WTC11 (cell line): ENCODE results near the gene CRTAP. TPM values are rescaled to one million over a fixed set of nuclear protein-coding genes. Genes with fewer than 3 reads are reported as not detected.

ENCODE experiments used
- ATAC-seq: fragments of 200-7000 bp; cut with Tn5 transposase; 2 replicates; pipeline ENCODE4 v1.10.0; 2021; ENCODE audit warnings: mild to moderate bottlenecking, moderate library complexity
- CTCF ChIA-PET: fragments of 300-600 bp; sonication (Branson Sonifier 250); formaldehyde crosslinking; loops from one replicate; lab custom pipeline; 2021; ENCODE audit warnings: antibody characterized with exemption; lab: Charles Lee
- POLR2A ChIA-PET: fragments of 350-600 bp; sonication (Branson Sonifier 250); formaldehyde crosslinking; loops from one replicate; lab custom pipeline; 2021; ENCODE audit warnings: antibody characterized with exemption; lab: Charles Lee
- DNase-seq: peaks from one replicate; pipeline ENCODE4 v3.0.0; 2021; ENCODE audit warnings: low spot score
- H3K27ac Mint-ChIP-seq: 2 replicates; pipeline ENCODE4 v1.8.0; 2021; ENCODE audit warnings: mixed read lengths
- H3K27me3 Mint-ChIP-seq: 2 replicates; pipeline ENCODE4 v1.8.0; 2021; ENCODE audit warnings: low read depth, mild to moderate bottlenecking, moderate library complexity, mixed read lengths
- H3K36me3 Mint-ChIP-seq: 2 replicates; pipeline ENCODE4 v1.8.0; 2021; ENCODE audit warnings: mixed read lengths
- H3K4me1 Mint-ChIP-seq: 2 replicates; pipeline ENCODE4 v1.8.0; 2022; ENCODE audit warnings: mixed read lengths
- H3K4me3 Mint-ChIP-seq: 2 replicates; pipeline ENCODE4 v1.8.0; 2021; ENCODE audit warnings: mild to moderate bottlenecking, moderate library complexity, mixed read lengths
- H3K9me3 Mint-ChIP-seq: 2 replicates; pipeline ENCODE4 v1.8.0; 2021; ENCODE audit warnings: mixed read lengths
- ATF2 ChIP-seq: sonication (generic); formaldehyde crosslinking; IDR thresholded peaks from 2 replicates; pipeline ENCODE4 v1.8.1; 2022; ENCODE audit warnings: low read depth, missing genetic modification reagents, borderline replicate concordance
- CDX4 ChIP-seq: fragments of 250-450 bp; sonication (Bioruptor Pico); IDR thresholded peaks from 2 replicates; pipeline ENCODE4 v1.9.0; 2021; ENCODE audit warnings: moderate library complexity, mild to moderate bottlenecking, inconsistent platforms, borderline replicate concordance
- CREM ChIP-seq: sonication (generic); formaldehyde crosslinking; IDR thresholded peaks from 2 replicates; pipeline ENCODE4 v1.8.1; 2022; ENCODE audit warnings: mild to moderate bottlenecking, missing genetic modification reagents, moderate library complexity
- JUN ChIP-seq: sonication (generic); formaldehyde crosslinking; IDR thresholded peaks from 2 replicates; pipeline ENCODE4 v1.8.0; 2023; ENCODE audit warnings: mild to moderate bottlenecking, missing genetic modification reagents
- NFYB ChIP-seq: sonication (generic); formaldehyde crosslinking; conservative IDR thresholded peaks from 2 replicates; pipeline ENCODE4 v1.8.0; 2022; ENCODE audit warnings: low read depth, missing genetic modification reagents
- NR1H2 ChIP-seq: sonication (generic); formaldehyde crosslinking; IDR thresholded peaks from 2 replicates; pipeline ENCODE4 v1.9.0; 2021; ENCODE audit warnings: mild to moderate bottlenecking, moderate library complexity, missing genetic modification reagents
- TCF7 ChIP-seq: sonication (generic); formaldehyde crosslinking; IDR thresholded peaks from 2 replicates; pipeline ENCODE4 v1.8.0; 2022; ENCODE audit warnings: mild to moderate bottlenecking, low read depth, missing genetic modification reagents, moderate library complexity
- ZMAT4 ChIP-seq: fragments of 250-450 bp; sonication (Bioruptor Pico); IDR thresholded peaks from 2 replicates; pipeline ENCODE4 v1.9.0; 2021; ENCODE audit warnings: mild to moderate bottlenecking
- ZNF121 ChIP-seq: sonication (generic); formaldehyde crosslinking; IDR thresholded peaks from 2 replicates; pipeline ENCODE4 v1.8.0; 2023; ENCODE audit warnings: missing genetic modification reagents
- ZNF512 ChIP-seq: sonication (generic); formaldehyde crosslinking; IDR thresholded peaks from 2 replicates; pipeline ENCODE4 v1.8.1; 2022; ENCODE audit warnings: missing genetic modification reagents, borderline replicate concordance
- total RNA-seq: library from RNA; stranded (reverse); gene quantifications from 3 replicates; pipeline ENCODE4 v1.2.3, GENCODE V29; 2021
- TF ChIP-seq, protein P1 (sequence below): sonication (generic); formaldehyde crosslinking; conservative IDR thresholded peaks from 2 replicates; pipeline ENCODE4 v1.8.1; 2023; ENCODE audit warnings: mild to moderate bottlenecking, low read depth, missing genetic modification reagents, moderate library complexity
- TF ChIP-seq, protein P2 (sequence below): fragments of 200-600 bp; IDR thresholded peaks from 2 replicates; pipeline ENCODE4 v1.8.0; 2022; ENCODE audit warnings: antibody characterized with exemption
- TF ChIP-seq, protein P3 (sequence below): sonication (generic); formaldehyde crosslinking; IDR thresholded peaks from 2 replicates; pipeline ENCODE4 v1.8.1; 2023; ENCODE audit warnings: mild to moderate bottlenecking, moderate library complexity, missing genetic modification reagents
- TF ChIP-seq, protein P4 (sequence below): sonication (generic); formaldehyde crosslinking; IDR thresholded peaks from 2 replicates; pipeline ENCODE4 v1.8.0; 2023; ENCODE audit warnings: missing genetic modification reagents

Gene CRTAP
- total RNA-seq, 1 experiment from 2014 or later, result 156 TPM

GRCh38 chr3:33074217-33075067, 39.4 kb upstream of the CRTAP start:
- ChIA-PET CTCF (interaction anchor here (0.6 to 3.0 kb wide), 43 partner anchors 9 to 713 kb away, joined by 3 to 36 read pairs (median 4); no protein-coding TSS in a partner anchor), POLR2A (interaction anchor here (0.6 kb wide), 3 partner anchors 58 to 490 kb away, joined by 3 to 4 read pairs (median 3); no protein-coding TSS in a partner anchor)
- Mint-ChIP-seq H3K36me3 (no peaks in the 10 kb centered on the region), H3K27me3 (no peaks in the 10 kb centered on the region), H3K9me3 (no peaks in the 10 kb centered on the region), H3K27ac (no peak overlapping the region; the same call in 1 of the 2 replicates), H3K4me3 (no peak overlapping the region), H3K4me1 (peaks cover 7% of the 10 kb centered on the region)
- DNase-seq (peak; percentile 79), ATAC-seq (peak; percentile 88)
- TF ChIP-seq, protein P1, sequence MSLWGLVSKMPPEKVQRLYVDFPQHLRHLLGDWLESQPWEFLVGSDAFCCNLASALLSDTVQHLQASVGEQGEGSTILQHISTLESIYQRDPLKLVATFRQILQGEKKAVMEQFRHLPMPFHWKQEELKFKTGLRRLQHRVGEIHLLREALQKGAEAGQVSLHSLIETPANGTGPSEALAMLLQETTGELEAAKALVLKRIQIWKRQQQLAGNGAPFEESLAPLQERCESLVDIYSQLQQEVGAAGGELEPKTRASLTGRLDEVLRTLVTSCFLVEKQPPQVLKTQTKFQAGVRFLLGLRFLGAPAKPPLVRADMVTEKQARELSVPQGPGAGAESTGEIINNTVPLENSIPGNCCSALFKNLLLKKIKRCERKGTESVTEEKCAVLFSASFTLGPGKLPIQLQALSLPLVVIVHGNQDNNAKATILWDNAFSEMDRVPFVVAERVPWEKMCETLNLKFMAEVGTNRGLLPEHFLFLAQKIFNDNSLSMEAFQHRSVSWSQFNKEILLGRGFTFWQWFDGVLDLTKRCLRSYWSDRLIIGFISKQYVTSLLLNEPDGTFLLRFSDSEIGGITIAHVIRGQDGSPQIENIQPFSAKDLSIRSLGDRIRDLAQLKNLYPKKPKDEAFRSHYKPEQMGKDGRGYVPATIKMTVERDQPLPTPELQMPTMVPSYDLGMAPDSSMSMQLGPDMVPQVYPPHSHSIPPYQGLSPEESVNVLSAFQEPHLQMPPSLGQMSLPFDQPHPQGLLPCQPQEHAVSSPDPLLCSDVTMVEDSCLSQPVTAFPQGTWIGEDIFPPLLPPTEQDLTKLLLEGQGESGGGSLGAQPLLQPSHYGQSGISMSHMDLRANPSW, result no peak
- TF ChIP-seq, protein P2, sequence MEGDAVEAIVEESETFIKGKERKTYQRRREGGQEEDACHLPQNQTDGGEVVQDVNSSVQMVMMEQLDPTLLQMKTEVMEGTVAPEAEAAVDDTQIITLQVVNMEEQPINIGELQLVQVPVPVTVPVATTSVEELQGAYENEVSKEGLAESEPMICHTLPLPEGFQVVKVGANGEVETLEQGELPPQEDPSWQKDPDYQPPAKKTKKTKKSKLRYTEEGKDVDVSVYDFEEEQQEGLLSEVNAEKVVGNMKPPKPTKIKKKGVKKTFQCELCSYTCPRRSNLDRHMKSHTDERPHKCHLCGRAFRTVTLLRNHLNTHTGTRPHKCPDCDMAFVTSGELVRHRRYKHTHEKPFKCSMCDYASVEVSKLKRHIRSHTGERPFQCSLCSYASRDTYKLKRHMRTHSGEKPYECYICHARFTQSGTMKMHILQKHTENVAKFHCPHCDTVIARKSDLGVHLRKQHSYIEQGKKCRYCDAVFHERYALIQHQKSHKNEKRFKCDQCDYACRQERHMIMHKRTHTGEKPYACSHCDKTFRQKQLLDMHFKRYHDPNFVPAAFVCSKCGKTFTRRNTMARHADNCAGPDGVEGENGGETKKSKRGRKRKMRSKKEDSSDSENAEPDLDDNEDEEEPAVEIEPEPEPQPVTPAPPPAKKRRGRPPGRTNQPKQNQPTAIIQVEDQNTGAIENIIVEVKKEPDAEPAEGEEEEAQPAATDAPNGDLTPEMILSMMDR, result peak; percentile 70
- no peak for TF ChIP-seq ATF2 (CRISPR knock-in tag)
- peak; percentile 95 for TF ChIP-seq ZNF512 (CRISPR knock-in tag)

- H3K4me3 Mint-ChIP-seq, result no peak overlapping the region
These were observed 37.8 kb upstream of the CRTAP start for GRCh38 chr3:33075995-33076394.

More at GRCh38 chr3:33075995-33076394, 37.8 kb upstream of the CRTAP start:
- H3K27ac Mint-ChIP-seq, result no peak overlapping the region
- DNase-seq (no peak), ATAC-seq (no peak)
- TF ChIP-seq NR1H2 (CRISPR knock-in tag), result no peak
- TF ChIP-seq CREM (CRISPR knock-in tag), result no peak
- TF ChIP-seq NFYB (CRISPR knock-in tag), result no peak
- TF ChIP-seq, protein P3, sequence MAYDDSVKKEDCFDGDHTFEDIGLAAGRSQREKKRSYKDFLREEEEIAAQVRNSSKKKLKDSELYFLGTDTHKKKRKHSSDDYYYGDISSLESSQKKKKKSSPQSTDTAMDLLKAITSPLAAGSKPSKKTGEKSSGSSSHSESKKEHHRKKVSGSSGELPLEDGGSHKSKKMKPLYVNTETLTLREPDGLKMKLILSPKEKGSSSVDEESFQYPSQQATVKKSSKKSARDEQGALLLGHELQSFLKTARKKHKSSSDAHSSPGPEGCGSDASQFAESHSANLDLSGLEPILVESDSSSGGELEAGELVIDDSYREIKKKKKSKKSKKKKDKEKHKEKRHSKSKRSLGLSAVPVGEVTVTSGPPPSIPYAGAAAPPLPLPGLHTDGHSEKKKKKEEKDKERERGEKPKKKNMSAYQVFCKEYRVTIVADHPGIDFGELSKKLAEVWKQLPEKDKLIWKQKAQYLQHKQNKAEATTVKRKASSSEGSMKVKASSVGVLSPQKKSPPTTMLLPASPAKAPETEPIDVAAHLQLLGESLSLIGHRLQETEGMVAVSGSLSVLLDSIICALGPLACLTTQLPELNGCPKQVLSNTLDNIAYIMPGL (CRISPR knock-in tag), result no peak
- no peak for TF ChIP-seq TCF7
- no peak for TF ChIP-seq JUN (CRISPR knock-in tag)
- TF ChIP-seq ZNF121, result no peak
- TF ChIP-seq ZMAT4 (CRISPR knock-in tag), result no peak
- TF ChIP-seq, protein P4, sequence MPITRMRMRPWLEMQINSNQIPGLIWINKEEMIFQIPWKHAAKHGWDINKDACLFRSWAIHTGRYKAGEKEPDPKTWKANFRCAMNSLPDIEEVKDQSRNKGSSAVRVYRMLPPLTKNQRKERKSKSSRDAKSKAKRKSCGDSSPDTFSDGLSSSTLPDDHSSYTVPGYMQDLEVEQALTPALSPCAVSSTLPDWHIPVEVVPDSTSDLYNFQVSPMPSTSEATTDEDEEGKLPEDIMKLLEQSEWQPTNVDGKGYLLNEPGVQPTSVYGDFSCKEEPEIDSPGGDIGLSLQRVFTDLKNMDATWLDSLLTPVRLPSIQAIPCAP (CRISPR knock-in tag), result no peak
- no peak for TF ChIP-seq CDX4 (CRISPR knock-in tag)
- no peaks in the 10 kb centered on the region for H3K27me3 Mint-ChIP-seq
- peaks cover 6% of the 10 kb centered on the region for H3K4me1 Mint-ChIP-seq
- ChIA-PET CTCF (interaction anchor here (0.7 to 3.0 kb wide), 6 partner anchors 9 to 1207 kb away, joined by 3 to 36 read pairs (median 6); no protein-coding TSS in a partner anchor), POLR2A (no interaction called here)
- H3K36me3 Mint-ChIP-seq, result no peaks in the 10 kb centered on the region
- no peaks in the 10 kb centered on the region for H3K9me3 Mint-ChIP-seq
